HG03565 (cell line): ENCODE measurements around the gene ABHD8.

Experiments used
- ATAC-seq: cut with Tn5 transposase; IDR thresholded peaks from one replicate; pipeline ENCODE4 v1.9.1; 2021; ENCODE audit warnings: mild to moderate bottlenecking, moderate library complexity; ENCODE audit not compliant: unreplicated experiment

The ABHD8 gene

DNA sequence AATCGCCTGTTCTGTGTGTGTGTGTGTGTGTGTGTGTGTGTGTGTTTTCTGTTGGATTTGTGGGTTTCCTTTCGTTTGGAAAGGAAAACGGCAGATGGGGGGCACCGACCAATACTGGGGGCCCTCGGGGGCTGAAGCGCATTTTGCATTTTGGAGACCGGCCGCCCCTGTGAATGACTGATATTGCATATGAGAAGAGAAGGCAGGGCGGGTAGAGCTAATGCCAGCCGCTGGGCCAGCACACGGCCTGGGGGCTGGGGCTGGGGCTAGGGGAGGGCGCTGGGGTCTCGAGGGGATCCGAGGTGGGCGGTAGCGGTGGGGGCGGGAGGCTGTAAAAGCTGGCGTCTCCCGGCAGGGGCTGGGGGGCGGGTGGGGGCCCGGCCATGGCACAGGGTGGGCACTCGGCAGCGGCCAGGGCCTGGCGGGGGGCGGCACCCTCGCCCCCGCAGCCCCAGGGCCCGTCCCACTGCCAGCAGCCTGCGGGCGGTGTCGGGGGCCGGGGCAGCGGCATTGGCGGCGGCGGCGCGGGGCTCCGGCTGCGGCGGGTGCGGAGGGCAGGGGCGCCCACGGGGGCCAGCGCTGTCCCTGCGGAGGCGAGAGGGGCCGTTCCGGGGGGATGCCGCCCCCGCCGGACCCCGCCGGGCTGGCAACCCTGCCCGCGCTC lies 20.2 kb upstream of the ABHD8 start:
- no peak for ATAC-seq

DNA sequence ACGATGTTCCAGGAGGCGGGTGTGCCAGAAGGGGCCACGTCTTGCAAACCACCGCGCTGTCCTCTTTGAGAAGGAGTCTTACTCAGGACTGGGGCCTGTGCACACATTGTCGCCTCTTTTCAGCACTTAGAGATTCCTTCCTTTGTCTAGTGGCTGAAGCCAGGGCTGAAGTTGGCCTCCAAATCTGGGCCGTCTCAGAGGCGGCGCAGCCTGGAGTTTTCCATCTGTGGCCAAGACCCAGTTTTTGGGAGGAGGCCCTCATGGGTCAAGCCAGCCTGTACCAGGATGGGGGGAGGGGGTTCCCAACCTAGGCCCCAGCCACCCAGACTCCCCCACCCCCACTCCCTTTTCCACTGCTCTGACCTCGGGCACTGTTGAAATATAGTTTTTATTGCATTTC lies 19.6 kb upstream of the ABHD8 start:
- ATAC-seq, result no peak

GRCh38 chr19:17321655-17322489 lies 18.6 kb upstream of the ABHD8 start:
- no peak for ATAC-seq

- ATAC-seq, result no peak
Measured at GRCh38 chr19:17320435-17320834, 17.2 kb upstream of the ABHD8 start.

DNA sequence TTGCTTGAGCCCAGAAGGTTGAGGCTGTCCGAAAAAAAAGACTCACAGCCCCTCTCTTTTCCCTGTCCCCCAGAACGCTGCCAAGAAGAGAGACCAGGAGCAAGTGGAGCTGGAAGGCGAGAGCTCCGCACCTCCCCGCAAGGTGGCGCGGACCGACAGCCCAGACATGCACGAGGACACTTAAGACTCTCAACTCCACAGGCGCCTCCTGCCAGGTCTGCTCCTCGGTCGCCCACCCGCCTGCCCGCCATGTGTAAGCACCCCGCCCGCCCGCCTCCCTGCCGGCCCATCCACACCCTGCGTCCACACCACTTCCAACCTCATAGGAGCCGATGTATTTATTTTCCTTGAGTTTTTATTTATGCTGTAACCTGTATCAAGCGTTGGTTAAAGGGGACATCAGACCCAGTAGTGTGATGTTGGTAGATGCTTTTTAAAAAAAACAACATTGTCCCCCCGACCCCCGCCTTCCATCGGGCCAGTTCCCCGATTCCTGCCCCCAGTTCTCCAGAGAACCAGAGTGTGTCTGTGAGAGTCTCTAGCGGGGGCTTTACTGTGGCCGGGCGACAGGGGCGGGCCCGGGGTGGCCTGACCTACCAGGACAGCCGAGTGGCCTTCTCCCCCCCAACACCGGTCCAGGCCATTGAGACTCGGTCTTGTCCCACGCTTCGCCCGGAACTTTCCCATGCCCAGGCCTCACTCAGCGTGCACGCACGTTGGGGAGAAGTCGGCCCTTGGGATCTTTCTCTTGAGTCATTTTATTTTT lies 16.4 kb upstream of the ABHD8 start:
- ATAC-seq, result no peak

- no peak for ATAC-seq
Measured at GRCh38 chr19:17318966-17319365, 15.7 kb upstream of the ABHD8 start.

- no peak for ATAC-seq
Measured at GRCh38 chr19:17314007-17314593, 10.9 kb upstream of the ABHD8 start.

GRCh38 chr19:17312189-17313113 lies 9.2 kb upstream of the ABHD8 start:
- no peak for ATAC-seq

- no peak for ATAC-seq
Measured at GRCh38 chr19:17311455-17312188, 8.4 kb upstream of the ABHD8 start.

DNA sequence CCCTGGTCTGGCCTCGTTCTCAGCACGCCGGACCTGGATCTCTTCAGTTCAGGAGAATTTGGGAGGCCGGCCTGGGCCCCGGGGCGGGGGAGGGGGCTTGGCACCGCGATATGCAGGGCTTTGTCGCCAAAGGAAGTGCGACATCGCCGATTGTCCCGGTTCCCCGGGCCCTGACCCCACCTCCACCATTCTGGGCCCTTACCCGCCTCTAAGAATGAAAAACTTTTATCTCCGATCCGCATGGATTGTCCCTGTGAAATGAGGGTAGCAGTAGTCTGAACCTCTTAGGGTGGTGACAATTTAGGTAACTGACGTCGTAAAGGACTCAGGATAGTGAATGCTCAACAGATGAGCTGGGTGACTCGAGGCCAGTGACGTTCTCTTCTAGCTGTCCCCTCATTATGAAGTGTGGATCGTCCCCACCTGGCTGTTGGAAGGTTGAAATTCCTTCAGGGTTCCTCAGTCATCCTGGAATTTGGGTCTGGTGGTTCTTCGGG lies 6.8 kb upstream of the ABHD8 start:
- ATAC-seq, result no peak

DNA sequence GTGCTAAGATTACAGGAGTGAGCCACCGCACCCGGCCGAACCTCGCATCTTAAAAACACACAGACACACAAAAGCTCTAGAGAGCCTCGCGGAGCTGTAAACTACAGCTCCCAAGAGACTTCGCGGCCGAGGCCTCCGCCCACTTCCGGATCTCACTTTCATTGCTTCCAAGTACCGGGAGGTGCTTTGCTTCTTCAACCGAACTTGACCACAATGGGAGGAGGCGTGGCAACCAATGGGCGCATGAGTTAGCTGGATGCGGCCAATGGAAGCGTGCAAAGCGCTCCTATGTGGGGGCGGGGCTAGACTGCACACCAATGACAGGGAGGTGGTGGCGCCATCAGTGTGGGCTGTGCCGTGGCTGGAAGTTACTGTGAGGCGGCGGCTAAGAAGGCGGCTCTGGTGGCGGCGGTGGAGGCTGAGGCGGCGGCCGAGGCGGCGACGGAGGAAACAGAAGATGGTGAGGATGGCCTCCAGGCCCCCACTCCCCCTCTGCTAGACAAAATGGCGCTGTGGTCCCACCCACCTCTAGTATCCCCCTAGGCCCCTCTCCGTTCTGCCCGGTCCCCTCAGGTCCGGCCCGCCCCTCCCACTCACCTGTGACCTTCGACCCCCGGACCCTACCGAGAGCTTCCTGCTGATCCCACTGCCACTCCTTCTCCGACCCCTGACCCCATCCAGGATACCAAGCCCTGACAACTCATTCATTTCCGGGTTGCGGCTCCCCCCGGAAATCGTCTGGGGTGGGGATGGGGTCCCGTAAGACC lies 6.2 kb upstream of the ABHD8 start, which contains the start of gene DDA1:
DDA1 (plus strand) TSS at position 366 of the 767 bp plus-strand sequence; CDS start at position 458, 92 bp downstream.
- peak; percentile 39 for ATAC-seq

- ATAC-seq, result no peak
Measured at GRCh38 chr19:17307876-17308377, 4.7 kb upstream of the ABHD8 start.

GRCh38 chr19:17306285-17306714 lies 3.1 kb upstream of the ABHD8 start:
- no peak for ATAC-seq

DNA sequence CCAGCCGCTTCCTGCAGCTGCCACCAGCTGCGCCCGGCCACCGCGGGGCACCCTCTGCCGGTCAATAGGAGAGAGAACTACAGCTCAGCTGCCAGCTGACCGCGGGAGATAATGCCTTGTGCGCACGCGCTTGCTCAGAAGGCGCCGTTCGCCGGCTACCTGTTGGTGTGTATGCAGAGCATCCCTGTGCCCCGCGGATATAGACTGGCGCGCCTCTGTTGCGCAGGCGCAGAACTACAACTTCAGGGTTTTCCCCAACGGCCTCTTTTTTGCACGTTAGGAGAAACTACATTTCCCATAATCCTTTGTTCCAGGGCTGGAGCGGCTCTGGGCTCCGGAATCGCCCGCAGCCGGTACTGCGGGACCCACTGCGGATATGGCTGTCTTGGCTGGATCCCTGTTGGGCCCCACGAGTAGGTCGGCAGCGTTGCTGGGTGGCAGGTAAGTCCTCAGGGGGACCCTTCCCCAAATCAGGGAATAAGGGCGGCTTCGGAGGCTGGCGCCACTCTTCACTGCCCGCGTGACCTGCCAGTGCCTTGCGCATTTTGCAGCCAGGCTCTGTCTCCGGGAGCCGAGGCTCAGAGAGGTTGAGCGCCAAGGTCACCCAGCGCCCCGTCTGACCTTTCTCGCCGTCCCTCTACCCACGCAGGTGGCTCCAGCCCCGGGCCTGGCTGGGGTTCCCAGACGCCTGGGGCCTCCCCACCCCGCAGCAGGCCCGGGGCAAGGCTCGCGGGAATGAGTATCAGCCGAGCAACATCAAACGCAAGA lies 2.5 kb upstream of the ABHD8 start, which contains the start of gene MRPL34:
MRPL34 (plus strand) TSS at position 356 of the 768 bp plus-strand sequence; CDS start at position 377, 21 bp downstream.
- ATAC-seq, result peak; percentile 66

- no peak for ATAC-seq
Measured at GRCh38 chr19:17305216-17305516, 1.9 kb upstream of the ABHD8 start.

- no peak for ATAC-seq
Measured at GRCh38 chr19:17304386-17305215, 1.4 kb upstream of the ABHD8 start.

- no peak for ATAC-seq
Measured at GRCh38 chr19:17303940-17304267, 679 bp upstream of the ABHD8 start.
